HEK293 (cell line): ENCODE data around the gene DLX3.

ENCODE experiments used
- CTCF ChIA-PET: fragments of 350-600 bp; formaldehyde crosslinking; extraction: SDS; loops from one replicate; lab custom pipeline; 2021; ENCODE audit warnings: antibody characterized with exemption; lab: Yijun Ruan, JAX
- POLR2A ChIA-PET: fragments of 300-600 bp; formaldehyde crosslinking; extraction: SDS; loops from one replicate; lab custom pipeline; 2020; ENCODE audit warnings: antibody characterized with exemption, inconsistent platforms; lab: Yijun Ruan, JAX
- H3K27ac ChIP-seq: fragments of 200-500 bp; sonication (Bioruptor generic); 2 replicates; pipeline ENCODE4 v1.5.1; 2014; ENCODE audit warnings: low read depth, low read length, control low read depth, inconsistent platforms; ENCODE audit errors: extremely low read depth
- H3K36me3 ChIP-seq, 2 experiments: fragments of 200-500 bp in 1 of 2; sonication (Bioruptor generic) in 1 of 2; 1 replicate in 1 of 2; 2 replicates in 1 of 2; pipeline ENCODE4 v1.5.1; 2014 to 2017; ENCODE audit warnings: inconsistent platforms in 2 of 2, low read length in 2 of 2; ENCODE audit not compliant: control insufficient read depth in 2 of 2, insufficient read depth in 1 of 2
- H3K4me1 ChIP-seq: fragments of 200-500 bp; sonication (Bioruptor generic); 2 replicates; pipeline ENCODE4 v1.5.1; 2014; ENCODE audit warnings: mild to moderate bottlenecking, low read length, inconsistent platforms; ENCODE audit not compliant: control insufficient read depth, insufficient read depth
- H3K4me3 ChIP-seq: 2 replicates; pipeline ENCODE4 v1.5.1; 2011; ENCODE audit warnings: low read depth, mild to moderate bottlenecking, control low read depth, low read length, moderate library complexity
- H3K9me3 ChIP-seq: fragments of 200-500 bp; sonication (Bioruptor generic); 2 replicates; pipeline ENCODE4 v1.5.1; 2014; ENCODE audit warnings: low read depth, low read length, inconsistent platforms; ENCODE audit not compliant: control insufficient read depth, insufficient read depth
- EGR2 ChIP-seq: fragments of 450-650 bp; formaldehyde crosslinking; IDR thresholded peaks from 2 replicates; pipeline ENCODE4 v1.5.1; 2016; ENCODE audit warnings: low read depth, missing biosample characterization, missing genetic modification characterization
- KLF7 ChIP-seq: fragments of 450-650 bp; formaldehyde crosslinking; IDR thresholded peaks from 2 replicates; pipeline ENCODE4 v1.5.1; 2016; ENCODE audit warnings: missing biosample characterization, missing genetic modification characterization, borderline replicate concordance
- OSR2 ChIP-seq: fragments of 450-650 bp; formaldehyde crosslinking; IDR thresholded peaks from 2 replicates; pipeline ENCODE4 v1.5.1; 2016; ENCODE audit warnings: missing biosample characterization, missing genetic modification characterization
- RBAK ChIP-seq: fragments of 450-650 bp; formaldehyde crosslinking; IDR thresholded peaks from 2 replicates; pipeline ENCODE4 v1.5.1; 2016; ENCODE audit warnings: missing biosample characterization, missing genetic modification characterization
- SCRT2 ChIP-seq: fragments of 450-650 bp; formaldehyde crosslinking; IDR thresholded peaks from 2 replicates; pipeline ENCODE4 v1.5.1; 2016; ENCODE audit warnings: missing biosample characterization, missing genetic modification characterization
- SP7 ChIP-seq: fragments of 450-650 bp; formaldehyde crosslinking; IDR thresholded peaks from 2 replicates; pipeline ENCODE4 v1.5.1; 2016; ENCODE audit warnings: missing biosample characterization, missing genetic modification characterization
- TRIM28 ChIP-seq: IDR thresholded peaks from 2 replicates; pipeline ENCODE4 v1.6.1; 2011; ENCODE audit warnings: low read length, control low read depth, borderline replicate concordance
- ZBTB20 ChIP-seq: fragments of 450-650 bp; formaldehyde crosslinking; IDR thresholded peaks from 2 replicates; pipeline ENCODE4 v1.5.1; 2016; ENCODE audit warnings: missing biosample characterization, missing genetic modification characterization
- ZBTB48 ChIP-seq: fragments of 450-650 bp; formaldehyde crosslinking; IDR thresholded peaks from 2 replicates; pipeline ENCODE4 v1.5.1; 2016; ENCODE audit warnings: missing biosample characterization, missing genetic modification characterization
- ZFP37 ChIP-seq: fragments of 450-650 bp; formaldehyde crosslinking; IDR thresholded peaks from 2 replicates; pipeline ENCODE4 v1.5.1; 2016; ENCODE audit warnings: missing biosample characterization, missing genetic modification characterization
- ZNF274 ChIP-seq, 2 experiments: fragments of 200-500 bp in 1 of 2; fragments of 450-650 bp in 1 of 2; sonication (Bioruptor generic) in 1 of 2; formaldehyde crosslinking in 1 of 2; IDR thresholded peaks; 2 replicates each; pipeline versions ENCODE4 v1.5.1 to v1.6.1; 2014 to 2016; ENCODE audit warnings: borderline replicate concordance in 1 of 2, inconsistent platforms in 1 of 2, low read length in 1 of 2, missing biosample characterization in 1 of 2, missing genetic modification characterization in 1 of 2
- ZNF37A ChIP-seq: fragments of 450-650 bp; IDR thresholded peaks from 2 replicates; pipeline ENCODE4 v1.5.1; 2018; ENCODE audit warnings: missing biosample characterization, missing genetic modification characterization
- ZNF514 ChIP-seq: fragments of 450-650 bp; formaldehyde crosslinking; IDR thresholded peaks from 2 replicates; pipeline ENCODE4 v1.5.1; 2016; ENCODE audit warnings: missing biosample characterization, missing genetic modification characterization
- ZNF529 ChIP-seq: fragments of 450-650 bp; formaldehyde crosslinking; IDR thresholded peaks from 2 replicates; pipeline ENCODE4 v1.5.1; 2017; ENCODE audit warnings: missing genetic modification characterization, missing biosample characterization; ENCODE audit not compliant: insufficient replicate concordance
- ZNF596 ChIP-seq: fragments of 450-650 bp; IDR thresholded peaks from 2 replicates; pipeline ENCODE4 v1.5.0; 2018; ENCODE audit warnings: missing biosample characterization, mild to moderate bottlenecking, missing genetic modification characterization, moderate library complexity
- ZNF654 ChIP-seq: fragments of 450-650 bp; formaldehyde crosslinking; IDR thresholded peaks from 2 replicates; pipeline ENCODE4 v1.5.1; 2016; ENCODE audit warnings: low read depth, missing biosample characterization, missing genetic modification characterization
- ZXDB ChIP-seq: fragments of 450-650 bp; formaldehyde crosslinking; IDR thresholded peaks from 2 replicates; pipeline ENCODE4 v1.5.1; 2016; ENCODE audit warnings: missing biosample characterization, missing genetic modification characterization
- TF ChIP-seq, protein P1 (sequence below): fragments of 450-650 bp; formaldehyde crosslinking; IDR thresholded peaks from 2 replicates; pipeline ENCODE4 v1.5.1; 2017; ENCODE audit warnings: missing biosample characterization, missing genetic modification characterization
- TF ChIP-seq, protein P2 (sequence below): fragments of 450-650 bp; formaldehyde crosslinking; IDR thresholded peaks from 2 replicates; pipeline ENCODE4 v1.5.1; 2016; ENCODE audit warnings: missing biosample characterization, missing genetic modification characterization
- TF ChIP-seq, protein P3 (sequence below): fragments of 450-650 bp; formaldehyde crosslinking; IDR thresholded peaks from 2 replicates; pipeline ENCODE4 v1.5.1; 2017; ENCODE audit warnings: missing biosample characterization, missing genetic modification characterization
- TF ChIP-seq, protein P4 (sequence below): fragments of 450-650 bp; formaldehyde crosslinking; IDR thresholded peaks from 2 replicates; pipeline ENCODE4 v1.5.1; 2017; ENCODE audit warnings: missing biosample characterization, missing genetic modification characterization
- TF ChIP-seq, protein P5 (sequence below): fragments of 450-650 bp; formaldehyde crosslinking; conservative IDR thresholded peaks from 2 replicates; pipeline ENCODE4 v1.5.1; 2016; ENCODE audit warnings: low read depth, missing biosample characterization, missing genetic modification characterization
- TF ChIP-seq, protein P6 (sequence below): fragments of 450-650 bp; formaldehyde crosslinking; IDR thresholded peaks from 2 replicates; pipeline ENCODE4 v1.5.1; 2016; ENCODE audit warnings: missing biosample characterization, missing genetic modification characterization, borderline replicate concordance

DLX3 gene

DNA sequence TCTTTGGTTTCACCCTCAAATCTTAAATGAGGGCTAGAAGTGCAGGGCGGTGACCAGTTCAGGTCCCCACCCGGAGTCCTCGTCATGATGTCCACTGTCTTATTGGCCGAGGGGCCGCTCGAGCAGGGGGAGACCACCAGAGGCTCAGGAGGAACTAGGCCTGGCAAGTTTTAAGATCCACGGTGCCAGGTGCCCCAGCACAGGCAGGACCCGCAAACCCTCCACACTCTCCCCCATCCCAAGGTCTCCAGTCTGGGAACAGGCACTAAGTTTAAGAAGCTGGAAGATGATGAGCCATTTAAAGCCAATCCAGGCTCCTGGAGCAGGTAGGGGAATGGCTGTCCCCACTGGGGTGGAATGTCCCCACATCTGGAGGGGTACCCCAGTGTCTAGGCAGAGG, 4.1 kb downstream of the DLX3 start:
- POLR2A ChIA-PET: no interaction called here
- Histone ChIP-seq H3K36me3 (no peaks in the 10 kb centered on the region), H3K4me3 (no peak overlapping the region), H3K27ac (no peak overlapping the region), H3K9me3 (no peaks in the 10 kb centered on the region), H3K4me1 (peaks cover 4% of the 10 kb centered on the region)
- CTCF ChIA-PET: interaction anchor here (0.6 to 7.9 kb wide), 3 partner anchors 10 to 262 kb away, joined by 3 to 67 read pairs (median 3); no protein-coding TSS in a partner anchor
- TF ChIP-seq ZNF514 (tag by site-specific recombination) (no peak), SP7 (tag by site-specific recombination) (no peak), EGR2 (no peak), ZFP37 (tag by site-specific recombination) (no peak), OSR2 (tag by site-specific recombination) (no peak), KLF7 (tag by site-specific recombination) (no peak), ZNF274 (IDR thresholded peaks at IDR 0.05; ENCODE audit: low read length) (no peak), ZNF274 (tag by site-specific recombination; IDR thresholded peaks at IDR 0.05; ENCODE audit: borderline replicate concordance) (no peak), ZBTB48 (tag by site-specific recombination) (no peak), SCRT2 (tag by site-specific recombination) (no peak), ZNF654 (no peak)
- TF ChIP-seq, protein P1, sequence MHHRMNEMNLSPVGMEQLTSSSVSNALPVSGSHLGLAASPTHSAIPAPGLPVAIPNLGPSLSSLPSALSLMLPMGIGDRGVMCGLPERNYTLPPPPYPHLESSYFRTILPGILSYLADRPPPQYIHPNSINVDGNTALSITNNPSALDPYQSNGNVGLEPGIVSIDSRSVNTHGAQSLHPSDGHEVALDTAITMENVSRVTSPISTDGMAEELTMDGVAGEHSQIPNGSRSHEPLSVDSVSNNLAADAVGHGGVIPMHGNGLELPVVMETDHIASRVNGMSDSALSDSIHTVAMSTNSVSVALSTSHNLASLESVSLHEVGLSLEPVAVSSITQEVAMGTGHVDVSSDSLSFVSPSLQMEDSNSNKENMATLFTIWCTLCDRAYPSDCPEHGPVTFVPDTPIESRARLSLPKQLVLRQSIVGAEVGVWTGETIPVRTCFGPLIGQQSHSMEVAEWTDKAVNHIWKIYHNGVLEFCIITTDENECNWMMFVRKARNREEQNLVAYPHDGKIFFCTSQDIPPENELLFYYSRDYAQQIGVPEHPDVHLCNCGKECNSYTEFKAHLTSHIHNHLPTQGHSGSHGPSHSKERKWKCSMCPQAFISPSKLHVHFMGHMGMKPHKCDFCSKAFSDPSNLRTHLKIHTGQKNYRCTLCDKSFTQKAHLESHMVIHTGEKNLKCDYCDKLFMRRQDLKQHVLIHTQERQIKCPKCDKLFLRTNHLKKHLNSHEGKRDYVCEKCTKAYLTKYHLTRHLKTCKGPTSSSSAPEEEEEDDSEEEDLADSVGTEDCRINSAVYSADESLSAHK (tag by site-specific recombination): no peak
- TF ChIP-seq, protein P2, sequence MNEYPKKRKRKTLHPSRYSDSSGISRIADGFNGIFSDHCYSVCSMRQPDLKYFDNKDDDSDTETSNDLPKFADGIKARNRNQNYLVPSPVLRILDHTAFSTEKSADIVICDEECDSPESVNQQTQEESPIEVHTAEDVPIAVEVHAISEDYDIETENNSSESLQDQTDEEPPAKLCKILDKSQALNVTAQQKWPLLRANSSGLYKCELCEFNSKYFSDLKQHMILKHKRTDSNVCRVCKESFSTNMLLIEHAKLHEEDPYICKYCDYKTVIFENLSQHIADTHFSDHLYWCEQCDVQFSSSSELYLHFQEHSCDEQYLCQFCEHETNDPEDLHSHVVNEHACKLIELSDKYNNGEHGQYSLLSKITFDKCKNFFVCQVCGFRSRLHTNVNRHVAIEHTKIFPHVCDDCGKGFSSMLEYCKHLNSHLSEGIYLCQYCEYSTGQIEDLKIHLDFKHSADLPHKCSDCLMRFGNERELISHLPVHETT (tag by site-specific recombination): no peak

DNA sequence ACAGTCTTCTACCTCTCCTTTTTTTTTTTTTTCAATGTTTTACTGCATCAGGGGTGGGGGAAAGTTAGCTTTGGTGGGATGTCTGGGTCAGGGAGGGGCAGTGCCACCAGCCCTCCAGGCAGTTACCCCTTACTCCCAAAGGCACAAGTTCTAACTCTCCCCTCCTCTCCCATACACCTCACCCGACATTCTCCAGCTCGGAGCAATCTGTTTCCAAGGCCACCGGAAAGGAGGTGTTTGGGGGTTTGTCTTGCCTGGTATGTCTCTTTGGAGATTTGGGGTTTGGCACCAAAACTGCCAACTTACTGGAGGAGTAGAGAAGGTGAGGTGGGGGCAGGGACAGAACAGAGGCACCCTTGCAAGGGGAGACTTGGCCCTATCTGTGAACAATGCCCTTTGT, 4.7 kb downstream of the DLX3 start:
- CTCF ChIA-PET: interaction anchor here (0.6 to 7.9 kb wide), 7 partner anchors 7 to 283 kb away, joined by 3 to 67 read pairs (median 4); partner anchors contain the start of gene SLC35B1
- H3K4me1 ChIP-seq: peaks cover under 1% of the 10 kb centered on the region
- H3K9me3 ChIP-seq: no peaks in the 10 kb centered on the region
- no peak overlapping the region for H3K27ac ChIP-seq
- H3K36me3 ChIP-seq: no peaks in the 10 kb centered on the region
- TF ChIP-seq ZNF596 (tag by site-specific recombination) (no peak), TRIM28 (no peak), ZXDB (no peak), ZBTB20 (tag by site-specific recombination) (no peak), ZNF37A (tag by site-specific recombination) (no peak), RBAK (no peak), ZNF529 (no peak)
- TF ChIP-seq, protein P3, sequence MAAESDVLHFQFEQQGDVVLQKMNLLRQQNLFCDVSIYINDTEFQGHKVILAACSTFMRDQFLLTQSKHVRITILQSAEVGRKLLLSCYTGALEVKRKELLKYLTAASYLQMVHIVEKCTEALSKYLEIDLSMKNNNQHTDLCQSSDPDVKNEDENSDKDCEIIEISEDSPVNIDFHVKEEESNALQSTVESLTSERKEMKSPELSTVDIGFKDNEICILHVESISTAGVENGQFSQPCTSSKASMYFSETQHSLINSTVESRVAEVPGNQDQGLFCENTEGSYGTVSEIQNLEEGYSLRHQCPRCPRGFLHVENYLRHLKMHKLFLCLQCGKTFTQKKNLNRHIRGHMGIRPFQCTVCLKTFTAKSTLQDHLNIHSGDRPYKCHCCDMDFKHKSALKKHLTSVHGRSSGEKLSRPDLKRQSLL: no peak
- TF ChIP-seq, protein P4, sequence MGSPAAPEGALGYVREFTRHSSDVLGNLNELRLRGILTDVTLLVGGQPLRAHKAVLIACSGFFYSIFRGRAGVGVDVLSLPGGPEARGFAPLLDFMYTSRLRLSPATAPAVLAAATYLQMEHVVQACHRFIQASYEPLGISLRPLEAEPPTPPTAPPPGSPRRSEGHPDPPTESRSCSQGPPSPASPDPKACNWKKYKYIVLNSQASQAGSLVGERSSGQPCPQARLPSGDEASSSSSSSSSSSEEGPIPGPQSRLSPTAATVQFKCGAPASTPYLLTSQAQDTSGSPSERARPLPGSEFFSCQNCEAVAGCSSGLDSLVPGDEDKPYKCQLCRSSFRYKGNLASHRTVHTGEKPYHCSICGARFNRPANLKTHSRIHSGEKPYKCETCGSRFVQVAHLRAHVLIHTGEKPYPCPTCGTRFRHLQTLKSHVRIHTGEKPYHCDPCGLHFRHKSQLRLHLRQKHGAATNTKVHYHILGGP (tag by site-specific recombination): no peak
- TF ChIP-seq, protein P5, sequence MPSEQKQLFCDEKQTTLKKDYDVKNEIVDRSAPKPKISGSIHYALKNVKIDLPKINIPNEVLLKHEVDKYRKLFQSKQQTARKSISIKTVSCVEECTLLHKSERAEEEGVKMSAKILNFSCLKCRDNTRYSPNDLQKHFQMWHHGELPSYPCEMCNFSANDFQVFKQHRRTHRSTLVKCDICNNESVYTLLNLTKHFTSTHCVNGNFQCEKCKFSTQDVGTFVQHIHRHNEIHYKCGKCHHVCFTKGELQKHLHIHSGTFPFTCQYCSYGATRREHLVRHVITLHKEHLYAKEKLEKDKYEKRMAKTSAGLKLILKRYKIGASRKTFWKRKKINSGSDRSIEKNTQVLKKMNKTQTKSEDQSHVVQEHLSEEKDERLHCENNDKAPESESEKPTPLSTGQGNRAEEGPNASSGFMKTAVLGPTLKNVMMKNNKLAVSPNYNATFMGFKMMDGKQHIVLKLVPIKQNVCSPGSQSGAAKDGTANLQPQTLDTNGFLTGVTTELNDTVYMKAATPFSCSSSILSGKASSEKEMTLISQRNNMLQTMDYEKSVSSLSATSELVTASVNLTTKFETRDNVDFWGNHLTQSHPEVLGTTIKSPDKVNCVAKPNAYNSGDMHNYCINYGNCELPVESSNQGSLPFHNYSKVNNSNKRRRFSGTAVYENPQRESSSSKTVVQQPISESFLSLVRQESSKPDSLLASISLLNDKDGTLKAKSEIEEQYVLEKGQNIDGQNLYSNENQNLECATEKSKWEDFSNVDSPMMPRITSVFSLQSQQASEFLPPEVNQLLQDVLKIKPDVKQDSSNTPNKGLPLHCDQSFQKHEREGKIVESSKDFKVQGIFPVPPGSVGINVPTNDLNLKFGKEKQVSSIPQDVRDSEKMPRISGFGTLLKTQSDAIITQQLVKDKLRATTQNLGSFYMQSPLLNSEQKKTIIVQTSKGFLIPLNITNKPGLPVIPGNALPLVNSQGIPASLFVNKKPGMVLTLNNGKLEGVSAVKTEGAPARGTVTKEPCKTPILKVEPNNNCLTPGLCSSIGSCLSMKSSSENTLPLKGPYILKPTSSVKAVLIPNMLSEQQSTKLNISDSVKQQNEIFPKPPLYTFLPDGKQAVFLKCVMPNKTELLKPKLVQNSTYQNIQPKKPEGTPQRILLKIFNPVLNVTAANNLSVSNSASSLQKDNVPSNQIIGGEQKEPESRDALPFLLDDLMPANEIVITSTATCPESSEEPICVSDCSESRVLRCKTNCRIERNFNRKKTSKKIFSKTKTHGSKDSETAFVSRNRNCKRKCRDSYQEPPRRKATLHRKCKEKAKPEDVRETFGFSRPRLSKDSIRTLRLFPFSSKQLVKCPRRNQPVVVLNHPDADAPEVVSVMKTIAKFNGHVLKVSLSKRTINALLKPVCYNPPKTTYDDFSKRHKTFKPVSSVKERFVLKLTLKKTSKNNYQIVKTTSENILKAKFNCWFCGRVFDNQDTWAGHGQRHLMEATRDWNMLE: no peak
- TF ChIP-seq, protein P6, sequence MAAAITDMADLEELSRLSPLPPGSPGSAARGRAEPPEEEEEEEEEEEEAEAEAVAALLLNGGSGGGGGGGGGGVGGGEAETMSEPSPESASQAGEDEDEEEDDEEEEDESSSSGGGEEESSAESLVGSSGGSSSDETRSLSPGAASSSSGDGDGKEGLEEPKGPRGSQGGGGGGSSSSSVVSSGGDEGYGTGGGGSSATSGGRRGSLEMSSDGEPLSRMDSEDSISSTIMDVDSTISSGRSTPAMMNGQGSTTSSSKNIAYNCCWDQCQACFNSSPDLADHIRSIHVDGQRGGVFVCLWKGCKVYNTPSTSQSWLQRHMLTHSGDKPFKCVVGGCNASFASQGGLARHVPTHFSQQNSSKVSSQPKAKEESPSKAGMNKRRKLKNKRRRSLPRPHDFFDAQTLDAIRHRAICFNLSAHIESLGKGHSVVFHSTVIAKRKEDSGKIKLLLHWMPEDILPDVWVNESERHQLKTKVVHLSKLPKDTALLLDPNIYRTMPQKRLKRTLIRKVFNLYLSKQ (tag by site-specific recombination): no peak
- POLR2A ChIA-PET: interaction anchor here (0.7 kb wide), 1 partner anchor 70 kb away, joined by 4 read pairs; no protein-coding TSS in a partner anchor
- no peak overlapping the region for H3K4me3 ChIP-seq
